GM13976 (cell line): Measurements from ENCODE around the gene BTBD3.

Source experiments
- DNase-seq: peaks from one replicate; pipeline ENCODE4 v3.0.0; 2012; ENCODE audit warnings: low spot score
- in situ Hi-C: fragments of 300-500 bp; cut with MboI; formaldehyde crosslinking; loops from one replicate; pipeline ENCODE4 v1.12.0; 2022; ENCODE audit warnings: low sequenced_read_pairs, mixed read lengths, inconsistent platforms; ENCODE audit not compliant: unreplicated experiment
- TF ChIP-seq, protein P1 (sequence below): IDR thresholded peaks from 2 replicates; pipeline ENCODE4 v1.5.1; 2012; ENCODE audit warnings: borderline replicate concordance, mild to moderate bottlenecking; ENCODE audit not compliant: insufficient read depth; ENCODE audit errors: extremely low read depth, missing control alignments, control extremely low read depth

Gene BTBD3

DNA sequence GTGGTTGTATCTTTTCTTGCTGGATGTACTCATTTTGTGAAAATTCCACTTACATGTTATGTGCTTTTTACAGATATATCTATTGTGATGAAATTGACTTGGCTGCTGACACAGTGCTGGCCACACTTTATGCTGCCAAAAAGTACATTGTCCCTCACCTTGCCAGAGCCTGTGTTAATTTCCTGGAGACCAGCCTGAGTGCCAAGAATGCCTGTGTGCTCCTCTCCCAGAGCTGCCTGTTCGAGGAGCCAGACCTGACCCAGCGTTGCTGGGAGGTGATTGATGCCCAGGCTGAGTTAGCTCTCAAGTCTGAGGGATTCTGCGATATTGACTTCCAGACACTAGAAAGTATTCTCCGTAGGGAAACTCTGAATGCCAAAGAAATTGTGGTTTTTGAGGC, 4.9 kb downstream of the BTBD3 start:
- TF ChIP-seq, protein P1, sequence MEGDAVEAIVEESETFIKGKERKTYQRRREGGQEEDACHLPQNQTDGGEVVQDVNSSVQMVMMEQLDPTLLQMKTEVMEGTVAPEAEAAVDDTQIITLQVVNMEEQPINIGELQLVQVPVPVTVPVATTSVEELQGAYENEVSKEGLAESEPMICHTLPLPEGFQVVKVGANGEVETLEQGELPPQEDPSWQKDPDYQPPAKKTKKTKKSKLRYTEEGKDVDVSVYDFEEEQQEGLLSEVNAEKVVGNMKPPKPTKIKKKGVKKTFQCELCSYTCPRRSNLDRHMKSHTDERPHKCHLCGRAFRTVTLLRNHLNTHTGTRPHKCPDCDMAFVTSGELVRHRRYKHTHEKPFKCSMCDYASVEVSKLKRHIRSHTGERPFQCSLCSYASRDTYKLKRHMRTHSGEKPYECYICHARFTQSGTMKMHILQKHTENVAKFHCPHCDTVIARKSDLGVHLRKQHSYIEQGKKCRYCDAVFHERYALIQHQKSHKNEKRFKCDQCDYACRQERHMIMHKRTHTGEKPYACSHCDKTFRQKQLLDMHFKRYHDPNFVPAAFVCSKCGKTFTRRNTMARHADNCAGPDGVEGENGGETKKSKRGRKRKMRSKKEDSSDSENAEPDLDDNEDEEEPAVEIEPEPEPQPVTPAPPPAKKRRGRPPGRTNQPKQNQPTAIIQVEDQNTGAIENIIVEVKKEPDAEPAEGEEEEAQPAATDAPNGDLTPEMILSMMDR: no peak
- DNase-seq: no peak
- in situ Hi-C loops: no loop called here

- in situ Hi-C loops: no loop called here
- TF ChIP-seq, protein P1: no peak
- DNase-seq: no peak
Measured at GRCh38 chr20:11924923-11925322, 7.2 kb downstream of the BTBD3 start.

GRCh38 chr20:11926292-11926998, 8.8 kb downstream of the BTBD3 start:
- TF ChIP-seq, protein P1: no peak
- no peak for DNase-seq
- in situ Hi-C loops: no loop called here

DNA sequence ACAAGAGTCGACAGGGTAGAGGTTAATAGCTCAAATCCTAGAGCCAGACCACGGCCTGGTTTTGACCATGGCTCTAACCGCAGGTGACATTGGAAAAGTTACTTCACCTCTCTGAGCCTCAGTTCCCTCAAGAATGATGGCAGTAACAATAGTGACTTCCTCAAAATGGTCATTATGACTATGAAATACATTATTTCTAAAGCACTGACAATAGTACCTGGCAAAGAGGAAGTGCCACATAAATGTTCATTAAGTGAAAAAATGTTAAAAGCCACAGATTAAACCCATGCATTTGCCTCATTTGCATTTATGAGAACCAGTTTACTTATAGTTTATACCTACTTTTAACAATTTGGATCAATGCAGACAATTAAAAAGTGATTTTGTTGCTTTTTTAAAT, 12.3 kb downstream of the BTBD3 start:
- in situ Hi-C loops: no loop called here
- TF ChIP-seq, protein P1: no peak
- DNase-seq: no peak

GRCh38 chr20:11935212-11936154, 17.8 kb downstream of the BTBD3 start:
- in situ Hi-C loops: no loop called here
- DNase-seq: no peak
- TF ChIP-seq, protein P1: no peak

DNA sequence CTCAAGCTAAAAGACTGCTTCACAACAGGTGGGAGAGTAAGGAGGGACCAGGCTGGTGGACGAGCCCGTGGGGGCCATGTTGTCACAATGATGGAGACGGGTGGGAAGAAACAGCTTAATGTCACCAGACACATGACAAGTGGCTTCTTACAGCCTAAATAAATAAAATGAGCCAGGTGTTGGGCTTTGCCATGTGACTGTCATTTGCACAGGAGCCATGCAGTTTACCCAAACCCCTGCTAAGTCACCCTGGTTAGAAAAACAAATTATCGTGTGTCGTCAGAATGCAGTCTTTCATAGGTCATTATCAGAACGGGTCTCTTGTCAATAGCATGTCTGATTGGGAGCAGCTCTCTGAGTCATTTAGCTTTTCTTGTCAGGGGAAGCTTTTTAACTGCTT, 18.5 kb downstream of the BTBD3 start:
- TF ChIP-seq, protein P1: no peak
- in situ Hi-C loops: no loop called here

More for the DNA sequence above, 18.5 kb downstream of the BTBD3 start:
- DNase-seq: no peak
